GM12878 (cell line): ENCODE measurements around the gene ITPR2. TPM values are rescaled to one million over a fixed set of nuclear protein-coding genes. Genes with fewer than 3 reads are reported as not detected.

ENCODE experiments used
- ATF2 ChIP-seq: IDR thresholded peaks from 2 replicates; pipeline ENCODE4 v1.6.1; 2012; ENCODE audit warnings: low read length, inconsistent platforms
- BCL11A ChIP-seq: IDR thresholded peaks from 2 replicates; pipeline ENCODE4 v1.6.1; 2011; ENCODE audit warnings: low read depth, low read length
- CBX3 ChIP-seq: fragments of 200-600 bp; sonication (generic); IDR thresholded peaks from 2 replicates; pipeline ENCODE4 v1.6.1; 2016; ENCODE audit warnings: low read depth, borderline replicate concordance
- CEBPB ChIP-seq, 2 experiments: fragments of 150-350 bp in 1 of 2; IDR thresholded peaks; 2 replicates each; pipeline ENCODE4 v1.6.1; 2012 to 2014; ENCODE audit warnings: low read depth in 2 of 2, low read length in 2 of 2, borderline replicate concordance in 1 of 2, inconsistent platforms in 1 of 2
- CHD1 ChIP-seq: IDR thresholded peaks from 2 replicates; pipeline ENCODE4 v1.6.1; 2012; ENCODE audit warnings: low read depth, low read length, improper control_type of control experiment
- CHD2 ChIP-seq: IDR thresholded peaks from 2 replicates; pipeline ENCODE4 v1.6.1; 2011; ENCODE audit warnings: low read depth, low read length, improper control_type of control experiment, borderline replicate concordance
- CREM ChIP-seq: IDR thresholded peaks from 2 replicates; pipeline ENCODE4 v1.6.1; 2014; ENCODE audit warnings: antibody characterized with exemption, low read depth
- EED ChIP-seq: sonication (generic); IDR thresholded peaks from 2 replicates; pipeline ENCODE4 v1.6.1; 2016; ENCODE audit warnings: antibody characterized with exemption, low read depth
- FOXM1 ChIP-seq: IDR thresholded peaks from 2 replicates; pipeline ENCODE4 v1.6.1; 2012; ENCODE audit warnings: low read depth, mild to moderate bottlenecking, inconsistent platforms, low read length, moderate library complexity
- HSF1 ChIP-seq: fragments of 150-350 bp; IDR thresholded peaks from 2 replicates; pipeline ENCODE4 v1.6.1; 2014; ENCODE audit warnings: mild to moderate bottlenecking, low read depth, low read length
- JUNB ChIP-seq: IDR thresholded peaks from 2 replicates; pipeline ENCODE4 v1.6.1; 2016; ENCODE audit warnings: antibody characterized with exemption, mild to moderate bottlenecking
- LARP7 ChIP-seq: fragments of 450-650 bp; IDR thresholded peaks from 2 replicates; pipeline ENCODE4 v1.6.1; 2017; ENCODE audit warnings: mild to moderate bottlenecking
- PKNOX1 ChIP-seq: fragments of 450-650 bp; IDR thresholded peaks from 2 replicates; pipeline ENCODE4 v1.6.1; 2016; ENCODE audit warnings: mild to moderate bottlenecking
- RAD51 ChIP-seq: fragments of 450-650 bp; IDR thresholded peaks from 2 replicates; pipeline ENCODE4 v1.6.1; 2016; ENCODE audit warnings: moderate library complexity, mild to moderate bottlenecking, inconsistent platforms
- RBBP5 ChIP-seq: fragments of 200-600 bp; sonication (generic); conservative IDR thresholded peaks from 2 replicates; pipeline ENCODE4 v1.6.1; 2016
- RELB ChIP-seq: fragments of 450-650 bp; IDR thresholded peaks from 2 replicates; pipeline ENCODE4 v1.6.1; 2017; ENCODE audit warnings: low read depth, mild to moderate bottlenecking, moderate library complexity
- RFX5 ChIP-seq: IDR thresholded peaks from 2 replicates; pipeline ENCODE4 v1.6.1; 2011; ENCODE audit warnings: low read depth, low read length, improper control_type of control experiment
- SIX5 ChIP-seq: IDR thresholded peaks from 2 replicates; pipeline ENCODE4 v1.6.1; 2011; ENCODE audit warnings: mild to moderate bottlenecking, low read depth, low read length, moderate library complexity; ENCODE audit not compliant: severe bottlenecking
- SUPT20H ChIP-seq: IDR thresholded peaks from 2 replicates; pipeline ENCODE4 v1.6.1; 2011; ENCODE audit warnings: low read depth, mild to moderate bottlenecking, low read length, moderate library complexity, borderline replicate concordance; ENCODE audit not compliant: control insufficient read depth
- SUZ12 ChIP-seq: fragments of 200-600 bp; sonication (generic); IDR thresholded peaks from one replicate; pipeline ENCODE4 v1.6.1; 2018; ENCODE audit warnings: antibody characterized with exemption, mild to moderate bottlenecking; ENCODE audit not compliant: unreplicated experiment
- TARDBP ChIP-seq: IDR thresholded peaks from 2 replicates; pipeline ENCODE4 v1.6.1; 2016; ENCODE audit warnings: borderline replicate concordance
- USF2 ChIP-seq: IDR thresholded peaks from 2 replicates; pipeline ENCODE4 v1.6.1; 2011; ENCODE audit warnings: low read depth, low read length, improper control_type of control experiment, borderline replicate concordance
- ZBTB33 ChIP-seq: fragments of 450-650 bp; IDR thresholded peaks from 2 replicates; pipeline ENCODE4 v1.6.1; 2017; ENCODE audit warnings: mild to moderate bottlenecking
- ZNF24 ChIP-seq: fragments of 450-650 bp; IDR thresholded peaks from 2 replicates; pipeline ENCODE4 v1.6.1; 2017; ENCODE audit warnings: antibody characterized with exemption, mild to moderate bottlenecking
- polyA plus RNA-seq, 11 experiments: library from polyadenylated mRNA; depleted of rRNA in 4 of 11; unstranded in 6 of 11; stranded (reverse) in 5 of 11; fragments of >200 nt; fragmentation: Nextera tagmentation in 4 of 11; fragmentation: Illumina TruSeq in 1 of 11; extraction: Ambion mirVana in 4 of 11; extraction: Trizol in 1 of 11; gene quantifications; 1 replicate in 1 of 11; 2 replicates in 10 of 11; pipeline versions ENCODE4 v1.2.1 to v1.2.3, GENCODE V29; 2011 to 2016; ENCODE audit warnings: inconsistent platforms in 2 of 11, missing spikeins in 2 of 11, low read depth in 1 of 11
- total RNA-seq, 4 experiments: library from RNA; depleted of rRNA in 3 of 4; stranded (reverse); fragments of >200 nt in 3 of 4; fragmentation: Illumina TruSeq in 1 of 4; extraction: Trizol in 1 of 4; gene quantifications; 2 replicates each; pipeline versions ENCODE4 v1.2.1 to v1.2.3, GENCODE V29; 2013 to 2021

Gene ITPR2
- total and polyA plus RNA-seq, 10 of the 15 experiments (the other 5 are each of a cell fraction or from before 2014, with no cell fraction given), result 7.5 to 76.2 (median 47.1) TPM

GRCh38 chr12:26867080-26867479, 34.1 kb upstream of the ITPR2 start (continued):
- TF ChIP-seq USF2 (no peak), EED (peak; percentile 46; the same call in 1 of the 2 replicates), RELB (peak; percentile 75), PKNOX1 (peak; percentile 74), HSF1 (no peak), CHD1 (no peak), JUNB (peak; percentile 58), ZNF24 (no peak), SUZ12 (no peak), RAD51 (no peak), SIX5 (no peak), ZBTB33 (no peak), CHD2 (no peak), CBX3 (no peak), RBBP5 (no peak), CREM (peak; percentile 42; the same call in 1 of the 2 replicates), BCL11A (peak; percentile 53; the same call in 1 of the 2 replicates), LARP7 (no peak), SUPT20H (no peak), FOXM1 (peak; percentile 57; the same call in 1 of the 2 replicates), TARDBP (no peak), CEBPB (IDR thresholded peaks at IDR 0.05; ENCODE audit: borderline replicate concordance in 1 of 2, low read depth in 2 of 2, low read length in 2 of 2) (no peak), ATF2 (peak; percentile 46; the same call in 1 of the 2 replicates), RFX5 (no peak)
